ENCODE measurements around the gene GPX4. TPM values are rescaled to one million over a fixed set of nuclear protein-coding genes. Genes with fewer than 3 reads are reported as not detected.

The GPX4 gene
- polyA plus RNA-seq, 1 donor from 2014 or later: 713 TPM

- Histone ChIP-seq H2AFZ (ENCODE audit: low read depth, low read length) (no peak overlapping the region), H3K4me3 (ENCODE audit: low read length) (no peak overlapping the region), H3K36me3 (ENCODE audit: insufficient read depth, low read length) (no peaks in the 10 kb centered on the region), H3K27ac (ENCODE audit: low read length) (no peak overlapping the region), H3K79me2 (replicated peaks; ENCODE audit: insufficient read depth, low read length) (no peaks in the 10 kb centered on the region), H3K27me3 (ENCODE audit: insufficient read depth, low read depth, low read length) (no peaks in the 10 kb centered on the region), H3K9ac (ENCODE audit: low read length) (no peak overlapping the region), H3K9me2 (ENCODE audit: insufficient read depth, low read length) (no peaks in the 10 kb centered on the region), H4K20me1 (ENCODE audit: insufficient read depth) (no peaks in the 10 kb centered on the region), H3K4me2 (ENCODE audit: low read length) (no peak overlapping the region), H3F3A (ENCODE audit: insufficient read depth, low read length, poor library complexity, severe bottlenecking) (no peaks in the 10 kb centered on the region), H3K9me3 (ENCODE audit: low read length) (no peaks in the 10 kb centered on the region)
- no peak for TF ChIP-seq TAF1 (IDR thresholded peaks at IDR 0.05; ENCODE audit: low read depth)
Observed at GRCh38 chr19:1087813-1088415, 15.9 kb upstream of the GPX4 start.

GRCh38 chr19:1088416-1089010 lies 15.3 kb upstream of the GPX4 start:
- no peaks in the 10 kb centered on the region for H3F3A ChIP-seq (ENCODE audit: insufficient read depth, low read length, poor library complexity, severe bottlenecking)
- no peak overlapping the region for H3K27ac ChIP-seq (ENCODE audit: low read length)
- no peaks in the 10 kb centered on the region for H4K20me1 ChIP-seq (ENCODE audit: insufficient read depth)
- H3K36me3 ChIP-seq (ENCODE audit: insufficient read depth, low read length): no peaks in the 10 kb centered on the region
- no peaks in the 10 kb centered on the region for H3K27me3 ChIP-seq (ENCODE audit: insufficient read depth, low read depth, low read length)
- TF ChIP-seq REST (IDR thresholded peaks at IDR 0.05; ENCODE audit: borderline replicate concordance) (no peak), POLR2AphosphoS5 (IDR thresholded peaks at IDR 0.05) (no peak), MXI1 (conservative IDR thresholded peaks at IDR 0.05; ENCODE audit: poor library complexity, severe bottlenecking) (no peak), CTCF (IDR thresholded peaks at IDR 0.05; ENCODE audit: poor library complexity, severe bottlenecking) (no peak), TAF1 (IDR thresholded peaks at IDR 0.05; ENCODE audit: low read depth) (no peak), EP300 (conservative IDR thresholded peaks at IDR 0.05; ENCODE audit: poor library complexity, severe bottlenecking) (no peak), SMC3 (conservative IDR thresholded peaks at IDR 0.05; ENCODE audit: poor library complexity) (no peak), RAD21 (conservative IDR thresholded peaks at IDR 0.05) (no peak), EZH2 (IDR thresholded peaks at IDR 0.05; ENCODE audit: borderline replicate concordance, insufficient read depth, low read length, poor library complexity, severe bottlenecking) (no peak)
- H3K9ac ChIP-seq (ENCODE audit: low read length): no peak overlapping the region
- H3K4me2 ChIP-seq (ENCODE audit: low read length): no peak overlapping the region
- no peaks in the 10 kb centered on the region for H3K79me2 ChIP-seq (replicated peaks; ENCODE audit: insufficient read depth, low read length)
- H3K4me3 ChIP-seq (ENCODE audit: low read length): no peak overlapping the region
- no peak overlapping the region for H2AFZ ChIP-seq (ENCODE audit: low read depth, low read length)
- no peaks in the 10 kb centered on the region for H3K9me2 ChIP-seq (ENCODE audit: insufficient read depth, low read length)
- H3K9me3 ChIP-seq (ENCODE audit: low read length): no peaks in the 10 kb centered on the region
